ENCODE data around the gene EAPP.
A peak's percentile ranks its signal among the peaks of the same experiment; 100 is the strongest.
"Not testable (repeated sequence)": the region's sequence is repeated elsewhere in the genome, so short reads cannot be mapped to it uniquely, and the experiment has no call there.

The EAPP gene, protein sequence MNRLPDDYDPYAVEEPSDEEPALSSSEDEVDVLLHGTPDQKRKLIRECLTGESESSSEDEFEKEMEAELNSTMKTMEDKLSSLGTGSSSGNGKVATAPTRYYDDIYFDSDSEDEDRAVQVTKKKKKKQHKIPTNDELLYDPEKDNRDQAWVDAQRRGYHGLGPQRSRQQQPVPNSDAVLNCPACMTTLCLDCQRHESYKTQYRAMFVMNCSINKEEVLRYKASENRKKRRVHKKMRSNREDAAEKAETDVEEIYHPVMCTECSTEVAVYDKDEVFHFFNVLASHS

DNA sequence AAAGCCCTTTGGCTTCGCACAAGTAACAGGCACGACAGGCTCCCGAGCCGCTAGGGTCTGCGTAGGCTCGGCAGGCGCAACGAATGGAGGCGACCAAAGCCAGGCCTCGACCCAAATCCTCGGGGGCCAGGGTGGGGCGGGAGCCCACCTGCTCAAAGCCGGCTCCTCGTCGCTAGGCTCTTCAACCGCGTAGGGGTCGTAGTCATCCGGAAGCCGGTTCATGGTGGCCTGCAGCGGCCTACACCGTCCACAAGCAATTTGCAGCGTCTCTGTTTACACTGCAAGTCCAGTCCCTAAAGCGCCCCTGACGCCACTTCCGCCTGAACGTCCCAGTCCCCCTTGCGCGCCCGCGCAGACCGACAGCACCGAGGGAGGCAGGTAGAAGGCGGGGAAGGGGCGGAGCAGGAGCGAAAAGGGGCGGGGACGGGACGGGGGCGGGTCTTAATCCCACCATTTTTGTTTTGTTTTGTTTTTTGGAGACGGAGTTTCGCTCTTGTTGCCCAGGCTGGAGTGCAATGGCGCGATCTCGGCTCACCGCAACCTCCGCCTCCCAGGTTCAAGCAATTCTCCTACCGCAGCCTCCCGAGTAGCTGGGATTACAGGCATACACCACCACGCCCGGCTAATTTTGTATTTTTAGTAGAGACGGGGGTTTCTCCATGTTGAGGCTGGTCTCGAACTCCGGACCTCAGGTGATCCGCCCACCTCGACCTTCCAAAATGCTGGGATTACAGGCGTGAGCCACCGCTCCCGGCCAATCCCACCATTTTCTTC, at the start of gene EAPP:
TSS of gene EAPP (minus strand) at position 295 of the 774 bp plus-strand sequence. CDS start at position 222, 73 bp downstream.
- DNase-seq, result peak; percentile 94 to 95

DNA sequence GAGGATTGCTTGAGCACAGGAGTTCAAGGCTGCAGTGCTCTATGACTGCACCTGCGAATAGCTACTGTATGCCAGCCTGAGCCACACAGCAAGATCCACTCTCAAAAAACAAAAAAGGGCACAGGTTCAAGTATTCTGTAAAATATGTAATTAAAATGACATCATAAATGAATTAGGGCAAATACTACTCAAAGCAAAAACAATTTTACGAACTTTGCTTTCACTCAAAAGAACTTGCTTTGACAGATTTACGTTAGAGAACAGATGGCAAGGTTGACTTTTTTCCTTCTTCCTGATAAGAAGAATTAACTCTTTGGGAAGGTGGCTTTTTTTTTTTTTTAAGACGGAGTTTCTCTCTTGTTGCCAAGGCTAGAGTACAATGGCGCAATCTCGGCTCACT, 44.0 kb upstream of the EAPP start:
- DNase-seq, result no peak

DNA sequence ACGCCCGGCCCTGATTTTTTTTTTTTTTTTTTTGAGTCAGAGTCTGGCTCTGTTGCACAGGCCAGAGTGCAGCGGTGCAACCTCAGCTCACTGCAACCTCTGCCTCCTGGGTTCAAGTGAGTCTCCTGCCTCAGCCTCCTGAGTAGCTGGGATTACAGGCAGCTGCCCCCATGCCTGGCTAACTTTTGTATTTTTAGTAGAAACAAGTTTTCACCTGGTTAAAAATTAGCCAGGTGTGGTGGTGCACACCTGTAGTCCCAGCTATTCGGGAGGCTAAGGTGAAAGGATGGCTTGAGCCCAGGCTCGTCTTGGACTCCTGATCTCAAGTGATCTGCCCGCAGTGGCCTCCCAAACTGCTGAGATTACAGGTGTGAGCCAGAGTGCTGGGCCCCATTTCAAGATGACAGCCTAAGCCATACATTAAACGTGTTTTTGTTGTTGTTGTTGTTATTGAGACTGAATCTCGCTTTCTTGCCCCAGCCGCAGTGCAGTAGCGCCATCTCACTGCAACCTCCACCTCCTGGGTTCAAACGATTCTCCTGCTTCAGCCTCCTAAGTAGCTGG, 42.7 kb upstream of the EAPP start:
- DNase-seq, result no peak

DNA sequence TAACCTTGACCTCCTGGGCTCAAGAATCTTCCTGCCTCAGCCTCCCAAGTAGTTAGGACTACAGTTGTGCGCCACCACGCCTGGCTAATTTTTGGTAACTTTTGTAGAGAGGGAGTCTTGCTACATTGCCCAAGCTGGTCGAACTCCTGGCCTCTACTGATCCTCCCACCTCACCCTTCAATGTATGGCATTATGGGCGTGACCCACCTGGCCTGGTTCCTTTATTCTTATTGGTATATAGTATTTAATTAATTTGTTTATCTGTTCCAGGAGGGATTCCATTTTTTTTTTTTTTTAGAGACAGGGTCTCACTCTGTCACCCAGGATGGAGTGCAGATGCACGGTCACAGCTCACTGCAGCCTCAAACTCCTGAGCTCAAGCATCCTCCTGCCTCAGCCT, 40.9 kb upstream of the EAPP start:
- DNase-seq, result no peak

DNA sequence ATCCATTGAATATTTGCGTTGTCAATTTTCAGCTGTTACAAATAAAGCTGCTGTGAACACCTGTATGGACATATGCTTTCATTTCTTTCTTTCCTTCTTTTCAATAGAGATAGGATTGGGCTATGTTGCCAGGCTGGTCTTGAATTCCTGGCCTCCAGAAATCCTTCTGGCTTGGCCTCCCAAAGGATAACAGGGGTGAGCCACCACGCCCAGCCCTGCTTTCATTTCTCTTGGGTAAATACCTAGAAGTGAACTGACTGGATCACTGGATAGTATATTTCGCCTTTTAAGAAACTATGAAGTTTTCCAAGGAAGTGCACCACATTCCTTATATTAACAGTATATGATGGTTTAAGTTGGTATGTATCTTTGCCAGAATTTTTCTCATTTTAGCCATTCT, 32.3 kb upstream of the EAPP start:
- no peak for DNase-seq

DNA sequence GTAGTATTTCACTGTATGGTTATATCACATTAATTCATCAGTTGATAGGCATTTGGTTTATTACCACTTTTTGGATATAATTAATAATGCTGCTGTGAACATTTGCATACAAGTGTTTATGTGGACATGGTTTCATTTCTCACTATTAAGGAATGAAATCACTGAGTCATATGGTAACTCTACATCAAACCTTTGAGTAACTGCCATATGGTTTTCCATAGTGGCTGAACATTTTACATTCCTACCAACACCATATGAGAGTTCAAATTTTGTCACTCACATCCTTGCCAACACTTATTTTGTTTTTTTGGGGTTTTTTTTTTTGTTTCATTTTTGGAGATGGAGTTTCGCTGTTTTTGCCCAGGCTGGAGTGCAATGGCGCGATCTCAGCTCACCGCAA, 30.2 kb upstream of the EAPP start:
- DNase-seq, result no peak

DNA sequence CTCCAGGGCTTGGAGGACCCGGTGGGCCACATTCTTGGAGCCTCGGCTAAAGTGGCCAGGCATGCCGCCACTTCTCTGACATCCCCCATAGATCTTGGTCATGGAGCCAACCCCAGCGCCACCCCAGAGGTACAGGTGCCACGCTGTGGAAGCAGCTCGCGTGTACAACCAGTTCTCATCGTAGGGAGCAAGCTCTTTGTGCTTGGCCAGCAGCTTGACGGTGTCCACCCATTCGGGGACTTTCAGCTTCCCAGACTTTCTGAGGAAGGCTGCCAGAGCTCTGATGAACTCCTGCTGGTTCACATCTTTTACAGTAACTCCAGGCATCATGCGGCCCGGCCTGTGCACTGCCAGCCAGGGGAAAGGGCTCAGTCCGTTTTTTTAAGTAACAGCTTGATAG, 29.3 kb upstream of the EAPP start:
- no peak for DNase-seq

DNA sequence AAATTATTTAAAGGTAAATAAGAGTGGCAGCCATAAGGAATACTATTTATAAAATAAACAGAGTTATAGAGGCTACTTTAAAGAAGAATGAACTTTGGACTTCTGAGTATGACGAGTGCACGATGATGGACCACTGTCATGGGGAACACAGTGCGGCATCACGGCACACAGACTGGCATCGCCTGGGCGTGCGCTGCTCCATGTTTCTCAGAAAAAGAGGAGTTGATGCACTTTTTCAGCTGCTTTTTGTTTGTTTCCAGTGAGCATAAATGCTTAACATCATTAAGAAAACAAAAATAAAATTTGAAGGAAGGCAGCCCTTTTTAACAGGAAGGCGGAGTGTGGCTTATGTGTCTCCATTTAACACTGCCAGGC, 23.3 kb upstream of the EAPP start:
- DNase-seq, result no peak

DNA sequence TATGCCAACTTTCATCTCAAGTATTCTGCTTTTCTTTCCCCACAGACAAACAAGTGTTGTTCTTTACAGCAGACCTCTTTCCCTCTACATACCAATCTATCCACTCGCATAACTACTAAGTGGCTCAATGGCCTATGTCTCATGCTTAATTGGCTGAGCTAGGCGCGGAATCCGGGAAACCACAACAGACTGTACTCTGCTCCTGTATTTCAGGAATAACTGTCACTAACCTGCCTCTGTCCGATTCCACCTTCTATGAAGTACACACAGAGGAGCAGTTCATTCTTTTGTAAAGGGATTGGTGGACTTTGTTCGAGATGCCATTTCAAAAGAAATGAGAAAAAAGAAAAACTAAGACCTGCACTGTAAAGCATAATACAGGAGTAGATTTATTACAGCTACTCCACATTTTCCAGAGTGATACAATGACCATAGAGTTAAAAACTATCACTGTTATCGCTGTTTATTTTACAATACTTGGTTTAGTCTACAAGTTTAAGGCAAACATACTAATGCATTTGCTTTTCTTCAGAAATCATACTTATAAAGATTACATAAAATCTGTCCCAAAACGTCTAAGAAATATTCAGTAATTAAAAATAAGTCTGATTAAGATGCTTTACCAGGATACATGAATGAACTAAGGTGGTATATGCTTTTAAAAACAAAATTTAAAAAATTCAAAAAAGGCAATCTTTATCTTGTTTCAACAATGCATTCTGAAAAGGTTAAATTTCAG, 22.7 kb upstream of the EAPP start:
- DNase-seq, result not testable (repeated sequence)

DNA sequence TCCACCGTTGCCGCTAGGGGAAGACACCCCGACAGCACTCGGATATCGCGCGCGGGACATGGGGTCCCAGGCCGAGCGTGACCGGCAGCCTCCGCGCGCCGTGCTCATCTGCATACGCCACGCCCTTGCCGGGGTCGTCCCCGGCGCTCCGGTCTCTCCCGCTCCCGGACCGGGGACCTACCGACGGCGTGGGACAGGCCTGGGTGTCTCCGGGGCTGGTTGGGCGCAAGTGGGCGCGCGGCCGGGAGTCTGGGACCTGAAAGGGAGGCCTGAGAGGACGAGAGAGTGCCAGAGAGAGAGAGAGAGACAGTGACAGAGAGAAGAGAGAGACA, 17.0 kb upstream of the EAPP start:
- not testable (repeated sequence) for DNase-seq

DNA sequence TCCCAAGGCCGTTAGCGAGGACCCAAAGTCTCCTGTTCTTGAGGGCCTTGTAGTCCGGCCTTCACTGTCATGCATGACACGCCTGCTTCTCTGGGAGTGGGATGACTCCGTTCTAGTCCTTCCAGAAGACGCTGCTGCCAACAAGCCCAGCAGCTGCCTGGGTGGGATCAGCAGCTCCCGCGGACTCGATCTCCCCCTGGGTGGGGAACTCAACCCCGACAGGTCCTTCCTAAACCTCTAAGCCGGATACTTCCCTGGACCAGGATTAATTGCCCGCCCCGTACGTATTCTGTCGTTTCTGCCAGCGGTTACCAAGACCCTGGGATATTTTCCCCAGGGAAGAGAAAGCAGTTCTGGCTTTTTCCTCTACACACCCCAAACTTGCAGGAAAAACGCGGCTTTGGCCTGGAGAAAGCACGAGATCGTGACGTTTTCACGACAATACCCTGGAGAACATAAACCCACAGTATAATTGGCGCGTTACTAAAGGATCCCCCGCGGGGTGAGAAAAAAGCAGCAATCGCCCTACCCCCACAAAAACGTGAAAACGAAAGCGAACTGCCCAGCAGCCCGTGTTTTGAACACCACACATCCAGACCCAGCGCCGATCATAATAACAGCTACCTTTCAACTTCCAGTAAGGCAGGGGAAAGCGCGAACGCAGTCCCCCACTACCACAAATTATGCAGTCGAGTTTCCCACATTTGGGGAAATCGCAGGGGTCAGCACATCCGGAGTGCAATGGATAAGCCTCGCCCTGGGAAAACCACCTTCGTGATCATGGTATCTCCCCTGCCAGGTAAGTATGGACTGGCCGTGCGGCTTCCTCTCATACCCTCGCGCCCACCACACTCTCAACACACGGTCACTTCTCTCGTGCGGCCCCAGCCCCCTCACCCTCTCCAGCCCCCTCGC, 16.3 kb upstream of the EAPP start:
- DNase-seq, result not testable (repeated sequence)

DNA sequence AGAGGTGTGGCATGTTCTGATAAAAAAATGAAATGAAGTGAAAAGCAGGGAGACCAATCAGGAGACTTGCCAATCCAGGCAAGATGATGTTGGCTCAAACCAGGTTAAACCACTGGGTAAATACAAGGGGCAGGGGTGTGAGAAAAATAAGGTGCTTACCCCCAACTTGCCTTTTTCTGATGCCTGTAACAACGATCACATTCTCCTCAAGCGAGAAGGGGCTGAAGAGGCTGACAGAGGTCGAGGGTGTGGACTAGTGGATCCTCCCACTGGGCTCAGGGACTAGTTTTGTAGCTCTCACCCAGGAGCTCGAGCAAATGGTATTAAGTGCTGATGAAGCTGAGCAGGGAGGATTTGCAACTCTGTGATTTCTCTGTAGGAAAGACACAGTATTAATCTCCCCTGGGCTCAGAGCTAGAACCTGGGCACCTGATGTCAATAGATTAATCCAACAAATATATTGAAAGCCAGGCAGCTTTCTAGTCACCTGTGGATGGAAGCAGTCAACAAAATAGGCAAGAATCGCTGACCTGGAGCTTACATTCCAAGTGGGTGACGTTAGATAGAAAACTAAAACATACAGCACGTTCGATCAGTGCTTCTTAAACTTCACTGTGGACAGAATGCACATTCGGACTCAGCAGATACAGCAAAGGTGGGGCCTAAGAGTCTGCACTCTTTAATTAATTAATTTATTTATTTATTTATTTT, 15.2 kb upstream of the EAPP start:
- DNase-seq, result peak in 1 of 2 donors; percentile 28

DNA sequence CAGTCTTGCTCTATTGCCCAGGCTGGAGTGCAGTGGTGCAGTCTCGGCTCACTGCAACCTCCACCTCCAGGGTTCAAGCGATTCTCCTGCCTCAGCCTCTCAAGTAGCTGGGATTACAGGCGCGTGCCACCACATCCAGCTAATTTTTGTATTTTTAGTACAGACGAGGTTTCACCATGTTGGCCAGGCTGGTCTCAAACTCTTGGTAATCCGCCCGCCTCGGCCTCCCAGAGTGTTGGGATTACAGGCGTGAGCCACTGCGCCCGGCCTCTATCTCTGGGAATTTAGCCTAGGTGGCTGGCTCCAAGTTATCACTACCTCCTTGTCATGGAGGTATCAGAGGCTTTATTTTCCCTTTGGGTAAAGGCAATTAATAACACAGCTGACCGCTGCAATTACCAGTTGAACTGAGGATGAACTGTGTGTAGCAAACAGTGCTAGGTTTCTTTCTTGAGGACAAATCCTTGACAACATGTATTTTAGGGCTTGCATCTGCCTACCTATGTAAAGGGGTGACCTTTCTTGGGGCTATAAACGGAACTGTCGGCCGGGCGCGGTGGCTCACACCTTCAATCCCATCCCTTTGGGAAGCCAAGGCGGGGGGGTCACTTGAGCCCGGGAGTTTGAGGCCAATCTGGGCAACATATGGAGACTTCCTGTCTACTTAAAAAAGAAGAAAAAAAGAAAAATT, 9.9 kb upstream of the EAPP start:
- DNase-seq, result not testable (repeated sequence)

DNA sequence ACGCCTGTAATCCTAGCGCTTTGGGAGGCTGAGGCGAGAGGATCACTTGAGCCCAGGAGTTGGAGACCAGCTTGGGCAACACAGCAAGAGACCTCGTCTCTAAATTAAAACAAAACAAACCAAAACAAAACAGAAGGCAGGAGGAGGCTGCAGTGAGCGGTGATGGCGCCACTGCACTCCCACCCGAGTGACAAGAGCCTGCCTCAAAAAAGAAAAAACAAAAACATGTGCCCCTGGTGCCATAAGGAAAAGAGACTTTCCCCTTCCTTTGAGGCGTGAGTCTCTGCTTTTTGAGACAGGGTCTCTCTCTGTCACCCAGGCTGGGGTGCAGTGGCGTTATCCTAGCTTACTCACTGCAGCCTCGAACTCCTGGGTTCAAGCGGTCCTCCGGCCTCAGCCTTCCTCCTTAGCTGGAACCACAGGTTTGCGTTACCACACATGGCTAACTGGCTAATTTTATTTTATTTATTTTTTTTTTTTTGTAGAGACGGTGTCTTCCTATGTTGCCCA, 9.0 kb upstream of the EAPP start:
- DNase-seq, result no peak

DNA sequence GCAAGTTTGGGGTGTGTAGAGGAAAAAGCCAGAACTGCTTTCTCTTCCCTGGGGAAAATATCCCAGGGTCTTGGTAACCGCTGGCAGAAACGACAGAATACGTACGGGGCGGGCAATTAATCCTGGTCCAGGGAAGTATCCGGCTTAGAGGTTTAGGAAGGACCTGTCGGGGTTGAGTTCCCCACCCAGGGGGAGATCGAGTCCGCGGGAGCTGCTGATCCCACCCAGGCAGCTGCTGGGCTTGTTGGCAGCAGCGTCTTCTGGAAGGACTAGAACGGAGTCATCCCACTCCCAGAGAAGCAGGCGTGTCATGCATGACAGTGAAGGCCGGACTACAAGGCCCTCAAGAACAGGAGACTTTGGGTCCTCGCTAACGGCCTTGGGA, 7.6 kb upstream of the EAPP start:
- not testable (repeated sequence) for DNase-seq

DNA sequence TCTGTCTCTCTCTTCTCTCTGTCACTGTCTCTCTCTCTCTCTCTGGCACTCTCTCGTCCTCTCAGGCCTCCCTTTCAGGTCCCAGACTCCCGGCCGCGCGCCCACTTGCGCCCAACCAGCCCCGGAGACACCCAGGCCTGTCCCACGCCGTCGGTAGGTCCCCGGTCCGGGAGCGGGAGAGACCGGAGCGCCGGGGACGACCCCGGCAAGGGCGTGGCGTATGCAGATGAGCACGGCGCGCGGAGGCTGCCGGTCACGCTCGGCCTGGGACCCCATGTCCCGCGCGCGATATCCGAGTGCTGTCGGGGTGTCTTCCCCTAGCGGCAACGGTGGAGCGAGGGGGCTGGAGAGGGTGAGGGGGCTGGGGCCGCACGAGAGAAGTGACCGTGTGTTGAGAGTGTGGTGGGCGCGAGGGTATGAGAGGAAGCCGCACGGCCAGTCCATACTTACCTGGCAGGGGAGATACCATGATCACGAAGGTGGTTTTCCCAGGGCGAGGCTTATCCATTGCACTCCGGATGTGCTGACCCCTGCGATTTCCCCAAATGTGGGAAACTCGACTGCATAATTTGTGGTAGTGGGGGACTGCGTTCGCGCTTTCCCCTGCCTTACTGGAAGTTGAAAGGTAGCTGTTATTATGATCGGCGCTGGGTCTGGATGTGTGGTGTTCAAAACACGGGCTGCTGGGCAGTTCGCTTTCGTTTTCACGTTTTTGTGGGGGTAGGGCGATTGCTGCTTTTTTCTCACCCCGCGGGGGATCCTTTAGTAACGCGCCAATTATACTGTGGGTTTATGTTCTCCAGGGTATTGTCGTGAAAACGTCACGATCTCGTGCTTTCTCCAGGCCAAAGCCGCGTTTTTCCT, 7.0 kb upstream of the EAPP start:
- DNase-seq, result not testable (repeated sequence)

DNA sequence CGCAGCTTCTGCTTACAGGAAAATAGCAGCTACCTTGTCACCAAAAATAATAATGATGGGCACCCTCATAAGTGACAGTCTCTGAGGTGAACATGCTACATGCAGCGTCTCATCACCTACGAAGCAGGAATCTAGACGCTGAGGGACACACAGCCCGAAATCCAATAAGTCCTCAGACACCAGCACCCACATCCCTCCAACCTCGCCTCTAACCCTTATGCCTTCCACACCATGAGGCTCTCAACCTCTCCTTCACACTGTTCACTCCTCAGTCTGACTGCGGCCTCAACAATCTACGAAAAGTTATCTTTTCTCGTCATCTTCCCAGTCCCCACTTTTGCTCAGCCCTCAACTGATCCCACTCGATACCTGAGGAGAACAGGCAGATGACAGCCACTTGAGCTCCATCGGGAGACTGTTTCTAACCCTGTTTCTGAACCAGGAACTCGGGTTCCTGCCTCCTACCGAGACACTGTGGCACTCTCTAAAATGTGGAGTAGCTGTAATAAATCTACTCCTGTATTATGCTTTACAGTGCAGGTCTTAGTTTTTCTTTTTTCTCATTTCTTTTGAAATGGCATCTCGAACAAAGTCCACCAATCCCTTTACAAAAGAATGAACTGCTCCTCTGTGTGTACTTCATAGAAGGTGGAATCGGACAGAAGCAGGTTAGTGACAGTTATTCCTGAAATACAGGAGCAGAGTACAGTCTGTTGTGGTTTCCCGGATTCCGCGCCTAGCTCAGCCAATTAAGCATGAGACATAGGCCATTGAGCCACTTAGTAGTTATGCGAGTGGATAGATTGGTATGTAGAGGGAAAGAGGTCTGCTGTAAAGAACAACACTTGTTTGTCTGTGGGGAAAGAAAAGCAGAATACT, 919 bp upstream of the EAPP start:
- not testable (repeated sequence) for DNase-seq

DNA sequence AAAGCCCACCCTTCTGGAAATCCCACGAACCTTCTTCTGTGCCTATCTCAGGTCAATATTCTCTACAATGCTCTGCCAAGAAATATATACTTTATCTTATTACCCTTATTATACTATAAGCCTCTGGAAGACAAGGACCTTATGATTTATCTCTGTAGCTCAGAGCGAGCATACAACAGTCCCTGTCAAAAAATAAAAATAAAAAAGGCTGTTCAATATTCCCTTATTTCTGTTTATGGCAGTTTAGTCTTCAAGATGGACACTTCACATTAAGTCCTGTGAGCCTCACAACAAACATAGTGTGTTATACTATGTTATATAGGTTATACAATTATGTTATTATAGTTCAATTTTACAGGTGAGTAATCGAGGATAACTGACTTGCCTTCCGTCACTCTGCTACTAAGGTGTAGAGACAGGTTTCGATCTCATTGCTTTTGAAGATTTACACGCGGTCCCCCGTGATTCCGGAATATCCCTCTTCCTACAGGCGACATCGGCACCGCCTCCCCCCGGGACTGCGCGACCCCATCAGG, 562 bp downstream of the EAPP start:
- no peak for DNase-seq

DNA sequence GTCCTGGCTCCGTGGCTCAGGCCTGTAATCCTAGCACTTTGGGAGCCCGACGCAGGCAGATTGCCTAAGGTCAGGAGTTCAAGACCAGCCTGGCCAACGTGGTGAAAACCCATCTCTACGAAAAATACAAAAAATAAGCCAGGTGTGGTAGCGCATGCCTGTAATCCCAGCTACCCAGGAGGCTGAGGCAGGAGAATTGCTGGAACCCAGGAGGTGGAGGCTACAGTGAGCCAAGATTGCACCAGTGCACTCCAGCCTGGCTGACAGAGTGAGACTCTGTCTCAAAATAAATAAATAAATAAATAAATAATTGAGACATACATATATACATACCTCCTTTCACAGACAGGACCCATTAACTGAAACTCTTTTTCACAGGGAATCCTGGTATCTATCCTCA, 1.4 kb downstream of the EAPP start:
- DNase-seq, result not testable (repeated sequence)
